A549 (cell line): ENCODE measurements around the gene ZCCHC24. TPM values are rescaled to one million over a fixed set of nuclear protein-coding genes. Genes with fewer than 3 reads are reported as not detected.
"Not testable (repeated sequence)": the region's sequence is repeated elsewhere in the genome, so short reads cannot be mapped to it uniquely, and the experiment has no call there.

Source experiments
- ATAC-seq, 2 experiments: fragments of 200-7000 bp in 1 of 2; fragments of >200 bp in 1 of 2; cut with Nextera tagmentation in 1 of 2; cut with Tn5 transposase in 1 of 2; 3 replicates each; pipeline versions ENCODE4 v1.8.0 to v1.9.1; 2018 to 2020; ENCODE audit warnings: mild to moderate bottlenecking in 1 of 2, moderate library complexity in 1 of 2
- CTCF ChIA-PET: fragments of 300-600 bp; sonication (Branson Sonifier 250); formaldehyde crosslinking; extraction: SDS; loops from one replicate; lab custom pipeline; 2021; ENCODE audit warnings: antibody characterized with exemption, inconsistent platforms; lab: Yijun Ruan, JAX
- POLR2A ChIA-PET: fragments of 350-600 bp; formaldehyde crosslinking; extraction: SDS; loops from one replicate; lab custom pipeline; 2021; ENCODE audit warnings: antibody characterized with exemption, inconsistent platforms; lab: Yijun Ruan, JAX
- DNase-seq, 2 experiments: peaks; one replicate each; pipeline versions ENCODE4 v3.0.0 to v3.0.0-alpha.2; 2011 to 2016; ENCODE audit warnings: low read depth in 1 of 2, low spot score in 1 of 2
- FAIRE-seq: peaks from 2 replicates; lab custom pipeline; 2011; peaks lifted over from hg19 to GRCh38; lab: Jason Lieb, UNC
- H3K27ac ChIP-seq, 2 experiments: fragments of >200 bp; sonication (Bioruptor Twin); formaldehyde crosslinking; 3 replicates each; pipeline ENCODE4 v1.5.1; 2016 to 2017
- H3K4me1 ChIP-seq: fragments of >200 bp; sonication (Bioruptor Twin); formaldehyde crosslinking; 3 replicates; pipeline ENCODE4 v1.6.1; 2016
- H3K4me2 ChIP-seq: fragments of >200 bp; sonication (Bioruptor Twin); formaldehyde crosslinking; 3 replicates; pipeline ENCODE4 v1.6.1; 2016
- H3K4me3 ChIP-seq: fragments of >200 bp; sonication (Bioruptor Twin); formaldehyde crosslinking; 3 replicates; pipeline ENCODE4 v1.5.1; 2016
- H3K9me3 ChIP-seq: fragments of >200 bp; sonication (Bioruptor Twin); formaldehyde crosslinking; 3 replicates; pipeline ENCODE4 v1.6.1; 2016
- CBX2 ChIP-seq: fragments of 200-600 bp; sonication (generic); IDR thresholded peaks from 2 replicates; pipeline ENCODE4 v1.6.1; 2016; ENCODE audit warnings: low read depth, mild to moderate bottlenecking, borderline replicate concordance
- CBX8 ChIP-seq: fragments of 200-600 bp; sonication (generic); IDR thresholded peaks from 2 replicates; pipeline ENCODE4 v1.6.1; 2016
- CEBPB ChIP-seq, 2 experiments: fragments of >200 bp in 1 of 2; sonication (Bioruptor Twin) in 1 of 2; formaldehyde crosslinking in 1 of 2; IDR thresholded peaks; 2 replicates each; pipeline ENCODE4 v1.6.1; 2012 to 2016
- EHF ChIP-seq: fragments of 250-450 bp; sonication (Bioruptor Pico); IDR thresholded peaks from 2 replicates; pipeline ENCODE4 v1.5.0; 2020; ENCODE audit warnings: mild to moderate bottlenecking
- ELK1 ChIP-seq: fragments of 150-350 bp; IDR thresholded peaks from 2 replicates; pipeline ENCODE4 v1.6.1; 2014; ENCODE audit warnings: low read depth, mild to moderate bottlenecking, low read length
- ESRRA ChIP-seq: fragments of 150-350 bp; IDR thresholded peaks from 2 replicates; pipeline ENCODE4 v1.6.1; 2014; ENCODE audit warnings: mild to moderate bottlenecking, low read length, borderline replicate concordance
- FOXS1 ChIP-seq: fragments of 250-450 bp; sonication (Bioruptor Pico); IDR thresholded peaks from 2 replicates; pipeline ENCODE4 v1.5.0; 2020; ENCODE audit warnings: mild to moderate bottlenecking, moderate library complexity
- HDAC2 ChIP-seq: fragments of 200-600 bp; sonication (generic); IDR thresholded peaks from 2 replicates; pipeline ENCODE4 v1.6.1; 2016
- HEYL ChIP-seq: fragments of 250-450 bp; sonication (Bioruptor Pico); IDR thresholded peaks from 2 replicates; pipeline ENCODE4 v1.8.0; 2021; ENCODE audit warnings: mild to moderate bottlenecking, moderate library complexity
- HOXA7 ChIP-seq: fragments of 250-450 bp; sonication (Bioruptor Pico); IDR thresholded peaks from 2 replicates; pipeline ENCODE4 v1.5.0; 2020; ENCODE audit warnings: mild to moderate bottlenecking, moderate library complexity
- HOXB5 ChIP-seq: fragments of 250-450 bp; sonication (Bioruptor Pico); IDR thresholded peaks from 2 replicates; pipeline ENCODE4 v1.5.0; 2020; ENCODE audit warnings: mild to moderate bottlenecking, moderate library complexity
- JUNB ChIP-seq: fragments of >200 bp; sonication (Bioruptor Twin); formaldehyde crosslinking; IDR thresholded peaks from 2 replicates; pipeline ENCODE4 v1.6.1; 2016
- KDM5A ChIP-seq: fragments of 200-600 bp; sonication (generic); IDR thresholded peaks from 2 replicates; pipeline ENCODE4 v1.6.1; 2016; ENCODE audit warnings: antibody characterized with exemption, mild to moderate bottlenecking
- MAZ ChIP-seq: fragments of 150-350 bp; IDR thresholded peaks from 2 replicates; pipeline ENCODE4 v1.6.1; 2014; ENCODE audit warnings: antibody characterized with exemption, low read depth, low read length, borderline replicate concordance
- RAD21 ChIP-seq, 2 experiments: fragments of >200 bp in 1 of 2; sonication (Bioruptor Twin) in 1 of 2; formaldehyde crosslinking in 1 of 2; IDR thresholded peaks in 1 of 2; conservative IDR thresholded peaks in 1 of 2; 2 replicates in 1 of 2; 3 replicates in 1 of 2; pipeline ENCODE4 v1.6.1; 2012 to 2018; ENCODE audit warnings: inconsistent platforms in 1 of 2
- RCOR1 ChIP-seq: fragments of 150-350 bp; IDR thresholded peaks from 2 replicates; pipeline ENCODE4 v1.6.1; 2014; ENCODE audit warnings: antibody characterized with exemption, low read length, low read depth
- RFX5 ChIP-seq: fragments of 450-650 bp; IDR thresholded peaks from 2 replicates; pipeline ENCODE4 v1.7.1; 2014; ENCODE audit warnings: antibody characterized with exemption, mild to moderate bottlenecking, moderate library complexity
- RNF2 ChIP-seq: fragments of 200-600 bp; sonication (generic); IDR thresholded peaks from 2 replicates; pipeline ENCODE4 v1.6.1; 2016; ENCODE audit warnings: low read depth, mild to moderate bottlenecking, antibody characterized with exemption, moderate library complexity, borderline replicate concordance
- SREBF2 ChIP-seq: fragments of 450-650 bp; IDR thresholded peaks from 2 replicates; pipeline ENCODE4 v1.6.1; 2014; ENCODE audit warnings: mild to moderate bottlenecking, moderate library complexity
- ZC3H11A ChIP-seq: fragments of 450-650 bp; IDR thresholded peaks from 2 replicates; pipeline ENCODE4 v1.6.1; 2014; ENCODE audit warnings: antibody characterized with exemption, mild to moderate bottlenecking
- WGBS: methylation state at CpG from one replicate; pipeline ENCODE4 v1.1.6; 2017; ENCODE audit errors: missing lambda C conversion rate; 5-methylcytosine and 5-hydroxymethylcytosine counted together
- polyA plus RNA-seq, 4 experiments: library from polyadenylated mRNA; depleted of rRNA in 3 of 4; stranded (reverse); fragments of >200 nt; fragmentation: RNase III in 1 of 4; extraction: RNeasy Plus Mini Kit Qiagen cat#74134 plus additional on column Dnase treatment in 1 of 4; gene quantifications; 2 replicates in 3 of 4; 3 replicates in 1 of 4; pipeline ENCODE4 v1.2.3, GENCODE V29; 2011 to 2017
- TF ChIP-seq, protein P1 (sequence below): fragments of 200-600 bp; sonication (generic); IDR thresholded peaks from 2 replicates; pipeline ENCODE4 v1.6.1; 2016; ENCODE audit warnings: antibody characterized with exemption, mild to moderate bottlenecking, moderate library complexity

ZCCHC24 gene
- polyA plus RNA-seq, 2 of the 4 experiments (the other 2 are of a cell fraction): 2.4 to 4.2 TPM

DNA sequence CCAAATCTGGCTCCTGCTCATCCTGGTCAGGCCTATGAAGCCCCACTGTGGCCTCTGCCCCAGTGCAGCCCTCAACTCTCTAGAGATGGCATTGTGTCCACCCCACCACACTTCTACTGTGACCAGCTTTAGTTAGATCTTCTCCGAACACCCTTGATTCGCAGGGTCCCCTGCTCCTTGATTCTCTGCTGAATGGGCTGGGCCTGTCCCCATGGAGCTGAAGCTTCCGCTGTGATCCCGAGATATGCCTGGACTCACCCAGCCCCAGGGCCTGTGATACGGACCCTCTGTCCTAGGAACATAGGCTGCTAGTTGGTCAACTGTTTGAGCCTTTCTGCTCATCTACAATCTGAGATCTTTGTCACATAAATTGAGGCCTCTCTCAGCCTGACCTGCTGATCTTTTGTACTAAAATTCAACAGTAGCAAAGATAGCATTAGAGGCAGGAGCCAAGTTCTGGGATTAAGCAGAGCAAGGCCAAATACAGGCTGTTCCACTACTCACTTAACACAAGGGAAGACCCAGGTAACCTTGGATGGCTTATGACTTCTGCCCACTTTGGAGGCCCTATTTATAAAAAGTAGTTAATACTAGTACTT is 104.7 kb downstream of the ZCCHC24 start:
- Histone ChIP-seq H3K4me1 (no peaks in the 10 kb centered on the region), H3K27ac (no peak overlapping the region), H3K4me3 (no peak overlapping the region), H3K9me3 (no peaks in the 10 kb centered on the region), H3K4me2 (no peak overlapping the region)
- 95% methylated on average over 5 of the region's 5 CpGs for WGBS
- no peak for DNase-seq
- ATAC-seq: no peak
- ChIA-PET POLR2A (no interaction called here), CTCF (interaction anchor here (0.7 kb wide), 2 partner anchors 14 to 18 kb away, joined by 3 to 5 read pairs; no protein-coding TSS in a partner anchor)
- TF ChIP-seq HDAC2: no peak
- no peak for TF ChIP-seq JUNB
- no peak for FAIRE-seq

- no peak overlapping the region for H3K27ac ChIP-seq
- H3K4me3 ChIP-seq: no peak overlapping the region
- DNase-seq (no peak), FAIRE-seq (no peak), ATAC-seq (no peak)
- ChIA-PET POLR2A (no interaction called here), CTCF (no interaction called here)
- no peak overlapping the region for H3K4me2 ChIP-seq
- no peaks in the 10 kb centered on the region for H3K4me1 ChIP-seq
- no peaks in the 10 kb centered on the region for H3K9me3 ChIP-seq
- 83% methylated on average over 3 of the region's 3 CpGs for WGBS
- TF ChIP-seq RNF2 (no peak), ZC3H11A (no peak), FOXS1 (no peak), CBX8 (no peak), EHF (CRISPR knock-in tag) (no peak), HOXB5 (CRISPR knock-in tag) (no peak), HOXA7 (CRISPR knock-in tag) (no peak), RAD21 (conservative IDR thresholded peaks at IDR 0.05 in 1 of 2, IDR thresholded peaks at IDR 0.05 in 1 of 2) (no peak), RCOR1 (no peak), RFX5 (no peak), CEBPB (IDR thresholded peaks at IDR 0.05) (no peak), SREBF2 (no peak)
- TF ChIP-seq, all 56 proteins: peak for 0
Measured at GRCh38 chr10:79339266-79339665, 106.2 kb downstream of the ZCCHC24 start.

GRCh38 chr10:79337783-79338469 is 107.5 kb downstream of the ZCCHC24 start:
- POLR2A ChIA-PET, H3K27ac ChIP-seq, H3K4me1 ChIP-seq, H3K9me3 ChIP-seq, H3K4me3 ChIP-seq, H3K4me2 ChIP-seq, ATAC-seq, FAIRE-seq, DNase-seq: not testable (repeated sequence)
- CTCF ChIA-PET: interaction anchor here (0.8 kb wide), 1 partner anchor 16 kb away, joined by 3 read pairs; no protein-coding TSS in a partner anchor
- WGBS: 77% methylated on average over 5 of the region's 11 CpGs

DNA sequence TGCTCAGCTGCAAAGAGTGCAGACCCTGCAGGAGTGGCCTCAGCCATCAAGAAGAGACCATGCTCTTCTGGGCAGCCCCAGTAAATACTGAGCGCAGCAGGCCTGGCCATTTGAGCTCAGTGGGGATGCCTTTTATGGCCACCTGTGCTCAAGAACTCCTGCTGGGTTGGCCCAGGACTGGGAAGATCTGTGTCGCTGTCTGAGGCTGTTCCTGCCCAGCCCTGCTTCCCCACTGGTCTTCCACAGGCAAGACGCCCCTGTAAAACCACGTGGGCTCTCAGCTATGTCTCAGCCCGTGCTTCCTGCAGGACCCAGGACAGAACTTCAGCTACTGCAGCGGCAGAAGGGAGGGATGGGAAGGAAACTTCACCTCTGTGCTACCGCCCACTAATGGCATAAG is 108.7 kb downstream of the ZCCHC24 start:
- FAIRE-seq (no peak), DNase-seq (no peak), ATAC-seq (no peak)
- 0 out of 3 replicates have a peak, but pooled peaks cover 2% of the 10 kb centered on the region for H3K9me3 ChIP-seq
- no peak for TF ChIP-seq MAZ
- TF ChIP-seq HEYL: no peak
- WGBS: 62% methylated on average over 7 of the region's 7 CpGs
- POLR2A ChIA-PET: no interaction called here
- no peak overlapping the region for H3K4me2 ChIP-seq
- CTCF ChIA-PET: interaction anchor here (1.0 to 6.2 kb wide), 2 partner anchors 9 to 11 kb away, joined by 3 to 37 read pairs; partner anchors contain the start of gene PPIF
- peaks cover 2% of the 10 kb centered on the region; the same call in 1 of the 3 replicates for H3K4me1 ChIP-seq
- no peak overlapping the region for H3K4me3 ChIP-seq
- H3K27ac ChIP-seq: no peak overlapping the region

GRCh38 chr10:79336276-79336675 is 109.1 kb downstream of the ZCCHC24 start:
- H3K4me3 ChIP-seq: no peak overlapping the region
- DNase-seq: no peak
- FAIRE-seq: no peak
- WGBS: 95% methylated on average over 3 of the region's 3 CpGs
- ATAC-seq: no peak; a peak in 1 of 6 replicates
- H3K9me3 ChIP-seq: 0 out of 3 replicates have a peak, but pooled peaks cover 2% of the 10 kb centered on the region
- ChIA-PET POLR2A (no interaction called here), CTCF (interaction anchor here (1.0 to 6.2 kb wide), 3 partner anchors 9 to 12 kb away, joined by 3 to 37 read pairs (median 3); partner anchors contain the start of gene PPIF)
- no peak overlapping the region for H3K27ac ChIP-seq
- H3K4me2 ChIP-seq: no peak overlapping the region
- H3K4me1 ChIP-seq: peaks cover 6% of the 10 kb centered on the region; the same call in 2 of the 3 replicates
- no peak for TF ChIP-seq CBX2
- TF ChIP-seq ELK1: no peak
- no peak for TF ChIP-seq ESRRA
- TF ChIP-seq, protein P1, sequence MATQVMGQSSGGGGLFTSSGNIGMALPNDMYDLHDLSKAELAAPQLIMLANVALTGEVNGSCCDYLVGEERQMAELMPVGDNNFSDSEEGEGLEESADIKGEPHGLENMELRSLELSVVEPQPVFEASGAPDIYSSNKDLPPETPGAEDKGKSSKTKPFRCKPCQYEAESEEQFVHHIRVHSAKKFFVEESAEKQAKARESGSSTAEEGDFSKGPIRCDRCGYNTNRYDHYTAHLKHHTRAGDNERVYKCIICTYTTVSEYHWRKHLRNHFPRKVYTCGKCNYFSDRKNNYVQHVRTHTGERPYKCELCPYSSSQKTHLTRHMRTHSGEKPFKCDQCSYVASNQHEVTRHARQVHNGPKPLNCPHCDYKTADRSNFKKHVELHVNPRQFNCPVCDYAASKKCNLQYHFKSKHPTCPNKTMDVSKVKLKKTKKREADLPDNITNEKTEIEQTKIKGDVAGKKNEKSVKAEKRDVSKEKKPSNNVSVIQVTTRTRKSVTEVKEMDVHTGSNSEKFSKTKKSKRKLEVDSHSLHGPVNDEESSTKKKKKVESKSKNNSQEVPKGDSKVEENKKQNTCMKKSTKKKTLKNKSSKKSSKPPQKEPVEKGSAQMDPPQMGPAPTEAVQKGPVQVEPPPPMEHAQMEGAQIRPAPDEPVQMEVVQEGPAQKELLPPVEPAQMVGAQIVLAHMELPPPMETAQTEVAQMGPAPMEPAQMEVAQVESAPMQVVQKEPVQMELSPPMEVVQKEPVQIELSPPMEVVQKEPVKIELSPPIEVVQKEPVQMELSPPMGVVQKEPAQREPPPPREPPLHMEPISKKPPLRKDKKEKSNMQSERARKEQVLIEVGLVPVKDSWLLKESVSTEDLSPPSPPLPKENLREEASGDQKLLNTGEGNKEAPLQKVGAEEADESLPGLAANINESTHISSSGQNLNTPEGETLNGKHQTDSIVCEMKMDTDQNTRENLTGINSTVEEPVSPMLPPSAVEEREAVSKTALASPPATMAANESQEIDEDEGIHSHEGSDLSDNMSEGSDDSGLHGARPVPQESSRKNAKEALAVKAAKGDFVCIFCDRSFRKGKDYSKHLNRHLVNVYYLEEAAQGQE: no peak
- TF ChIP-seq KDM5A: no peak
